LNCaP clone FGC (cell line): ENCODE measurements around the gene ADAD2.

Experiments used
- DNase-seq: peaks from one replicate; pipeline ENCODE4 v3.0.0-alpha.2; 2011; ENCODE audit warnings: low read depth
- H3K4me3 ChIP-seq: 2 replicates; pipeline ENCODE4 v1.5.1; 2011; ENCODE audit warnings: mild to moderate bottlenecking, low read depth, low read length, control low read depth
- CTCF ChIP-seq: IDR thresholded peaks from 2 replicates; pipeline ENCODE4 v1.5.1; 2012; ENCODE audit warnings: mild to moderate bottlenecking; ENCODE audit not compliant: control insufficient read depth, insufficient read depth; ENCODE audit errors: extremely low read depth

The ADAD2 gene

GRCh38 chr16:84225126-84225525, 34.2 kb downstream of the ADAD2 start:
- no peak overlapping the region for H3K4me3 ChIP-seq
- no peak for DNase-seq
- TF ChIP-seq CTCF = no peak

GRCh38 chr16:84225571-84225970, 34.6 kb downstream of the ADAD2 start:
- no peak for TF ChIP-seq CTCF
- H3K4me3 ChIP-seq = no peak overlapping the region
- DNase-seq = no peak

GRCh38 chr16:84226026-84226425, 35.1 kb downstream of the ADAD2 start:
- no peak for DNase-seq
- TF ChIP-seq CTCF = no peak
- no peak overlapping the region for H3K4me3 ChIP-seq

DNA sequence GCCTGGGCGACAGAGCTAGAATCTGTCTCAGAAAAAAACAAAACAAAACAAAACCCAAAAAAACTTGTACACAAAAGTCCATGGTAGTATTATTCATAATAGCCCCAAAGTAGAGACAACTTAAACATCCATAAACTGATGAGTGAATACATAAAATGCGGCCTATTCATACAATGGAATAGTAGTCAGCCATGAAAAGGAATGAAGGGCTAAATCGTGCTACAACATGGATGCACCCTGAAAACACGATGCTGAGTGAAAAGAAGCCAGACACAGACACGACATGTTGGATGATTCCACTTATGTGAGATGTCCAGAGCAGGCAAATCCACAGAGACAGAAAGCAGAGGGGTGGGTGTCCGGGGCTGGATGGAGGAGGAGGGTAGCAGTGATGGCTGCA, 36.6 kb downstream of the ADAD2 start:
- no peak overlapping the region for H3K4me3 ChIP-seq
- DNase-seq = no peak
- TF ChIP-seq CTCF = no peak

- no peak for TF ChIP-seq CTCF
- no peak overlapping the region for H3K4me3 ChIP-seq
- DNase-seq = no peak
Observed at GRCh38 chr16:84228256-84228838, 37.4 kb downstream of the ADAD2 start.

DNA sequence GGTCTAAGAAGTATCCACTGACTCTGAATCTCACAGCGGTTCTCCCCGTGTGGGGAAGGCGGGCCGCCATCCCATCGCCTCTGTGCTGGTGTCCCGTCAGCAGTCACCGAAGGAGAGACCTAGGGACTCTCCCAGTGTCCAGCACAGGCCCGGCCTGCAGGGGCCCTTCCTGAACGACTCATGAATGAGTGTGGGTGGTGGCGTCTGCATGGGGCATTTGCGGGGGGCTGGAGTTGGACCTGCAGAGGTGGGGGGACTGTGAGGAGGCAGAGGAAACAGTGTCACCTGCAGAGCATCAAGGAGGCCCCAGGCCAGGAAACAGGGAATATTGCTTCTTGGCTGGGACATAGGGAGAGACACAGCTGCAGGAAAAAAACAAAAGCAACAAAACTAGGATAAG, 38.5 kb downstream of the ADAD2 start:
- TF ChIP-seq CTCF = no peak
- H3K4me3 ChIP-seq = no peak overlapping the region
- no peak for DNase-seq

GRCh38 chr16:84232060-84232459, 41.1 kb downstream of the ADAD2 start:
- no peak for DNase-seq
- no peak for TF ChIP-seq CTCF
- no peak overlapping the region for H3K4me3 ChIP-seq
